Mesothelial cell of epicardium (in vitro differentiated cells): ENCODE data around the gene APP. TPM values are rescaled to one million over a fixed set of nuclear protein-coding genes. Genes with fewer than 3 reads are reported as not detected.
A peak's percentile ranks its signal among the peaks of the same experiment; 100 is the strongest.

ENCODE experiments used
- DNase-seq, 2 experiments: peaks; one replicate each; pipeline ENCODE4 v3.0.0; 2021; ENCODE audit warnings: low spot score in 2 of 2; ENCODE audit not compliant: unreplicated experiment in 2 of 2
- H3K27ac Mint-ChIP-seq: 2 replicates; pipeline ENCODE4 v1.8.0; 2021; ENCODE audit warnings: mixed read lengths
- H3K27me3 Mint-ChIP-seq: 2 replicates; pipeline ENCODE4 v1.8.0; 2021; ENCODE audit warnings: low read depth, mixed read lengths
- H3K36me3 Mint-ChIP-seq: 2 replicates; pipeline ENCODE4 v1.8.0; 2021; ENCODE audit warnings: mixed read lengths
- H3K4me1 Mint-ChIP-seq: 2 replicates; pipeline ENCODE4 v1.8.0; 2021; ENCODE audit warnings: mixed read lengths
- H3K4me3 Mint-ChIP-seq: 2 replicates; pipeline ENCODE4 v1.8.0; 2021; ENCODE audit warnings: mild to moderate bottlenecking, moderate library complexity, mixed read lengths
- H3K9me3 Mint-ChIP-seq: 2 replicates; pipeline ENCODE4 v1.8.0; 2021; ENCODE audit warnings: mixed read lengths
- CTCF ChIP-seq: fragments of 200-600 bp; sonication (generic); IDR thresholded peaks from one replicate; pipeline ENCODE4 v1.5.0; 2021; ENCODE audit warnings: antibody characterized with exemption; ENCODE audit not compliant: unreplicated experiment
- total RNA-seq: library from RNA; stranded (reverse); gene quantifications from 3 replicates; pipeline ENCODE4 v1.2.1, GENCODE V29; 2021

APP gene
- total RNA-seq, 1 donor from 2014 or later: 495 TPM

GRCh38 chr21:26117324-26117971 is 53.1 kb downstream of the APP start:
- TF ChIP-seq CTCF: no peak
- peak overlapping the region; percentile 94 for H3K27ac Mint-ChIP-seq
- H3K36me3 Mint-ChIP-seq: no peaks in the 10 kb centered on the region
- no peak for DNase-seq
- H3K4me1 Mint-ChIP-seq: peaks cover 55% of the 10 kb centered on the region
- no peak overlapping the region for H3K4me3 Mint-ChIP-seq
- no peaks in the 10 kb centered on the region for H3K9me3 Mint-ChIP-seq
- H3K27me3 Mint-ChIP-seq: no peaks in the 10 kb centered on the region

- H3K27me3 Mint-ChIP-seq: no peaks in the 10 kb centered on the region
- H3K9me3 Mint-ChIP-seq: no peaks in the 10 kb centered on the region
- no peak for DNase-seq
- H3K27ac Mint-ChIP-seq: peak overlapping the region; percentile 94
- peak overlapping the region; percentile 9 for H3K4me3 Mint-ChIP-seq
- H3K36me3 Mint-ChIP-seq: no peaks in the 10 kb centered on the region
- no peak for TF ChIP-seq CTCF
- peaks cover 50% of the 10 kb centered on the region for H3K4me1 Mint-ChIP-seq
These were observed 54.0 kb downstream of the APP start for GRCh38 chr21:26116456-26117011.

- peaks cover 51% of the 10 kb centered on the region for H3K4me1 Mint-ChIP-seq
- H3K27ac Mint-ChIP-seq: peak overlapping the region; percentile 94
- DNase-seq: no peak
- no peak for TF ChIP-seq CTCF
- no peaks in the 10 kb centered on the region for H3K27me3 Mint-ChIP-seq
- peaks cover 4% of the 10 kb centered on the region for H3K36me3 Mint-ChIP-seq
- H3K4me3 Mint-ChIP-seq: no peak overlapping the region
- H3K9me3 Mint-ChIP-seq: no peaks in the 10 kb centered on the region
These were observed 54.7 kb downstream of the APP start for GRCh38 chr21:26115899-26116298.

- H3K4me1 Mint-ChIP-seq: peaks cover 51% of the 10 kb centered on the region
- peak overlapping the region; percentile 87 for H3K27ac Mint-ChIP-seq
- H3K4me3 Mint-ChIP-seq: no peak overlapping the region
These were observed 55.3 kb downstream of the APP start for GRCh38 chr21:26115305-26115704.

GRCh38 chr21:26112975-26113374 is 57.6 kb downstream of the APP start:
- Mint-ChIP-seq H3K36me3 (peaks cover 19% of the 10 kb centered on the region), H3K4me1 (peaks cover 39% of the 10 kb centered on the region), H3K27me3 (no peaks in the 10 kb centered on the region), H3K27ac (no peak overlapping the region), H3K9me3 (no peaks in the 10 kb centered on the region), H3K4me3 (no peak overlapping the region)
- DNase-seq: no peak
- no peak for TF ChIP-seq CTCF

More at GRCh38 chr21:26115305-26115704, 55.3 kb downstream of the APP start:
- TF ChIP-seq CTCF: no peak
- Mint-ChIP-seq H3K27me3 (no peaks in the 10 kb centered on the region), H3K9me3 (no peaks in the 10 kb centered on the region), H3K36me3 (peaks cover 7% of the 10 kb centered on the region)
- no peak for DNase-seq
